IMR-90 (cell line): Measurements from ENCODE around the gene CACNA1F.

Experiments
- BHLHE40 ChIP-seq: fragments of 150-350 bp; IDR thresholded peaks from 2 replicates; pipeline ENCODE4 v1.6.1; 2016; ENCODE audit warnings: mild to moderate bottlenecking, low read depth, low read length
- CEBPB ChIP-seq: IDR thresholded peaks from 2 replicates; pipeline ENCODE4 v1.6.1; 2012; ENCODE audit warnings: low read depth, low read length, improper control_type of control experiment
- CHD1 ChIP-seq: IDR thresholded peaks from 2 replicates; pipeline ENCODE4 v1.6.1; 2012; ENCODE audit warnings: low read depth, low read length, improper control_type of control experiment
- CTCF ChIP-seq: conservative IDR thresholded peaks from 2 replicates; pipeline ENCODE4 v1.5.1; 2012; ENCODE audit warnings: mild to moderate bottlenecking, low read depth, low read length, improper control_type of control experiment
- FOS ChIP-seq: fragments of 150-350 bp; IDR thresholded peaks from 2 replicates; pipeline ENCODE4 v1.6.1; 2016; ENCODE audit warnings: low read depth, low read length
- MAFK ChIP-seq: IDR thresholded peaks from 2 replicates; pipeline ENCODE4 v1.6.1; 2012; ENCODE audit warnings: low read depth, low read length, improper control_type of control experiment
- MAZ ChIP-seq: IDR thresholded peaks from 2 replicates; pipeline ENCODE4 v1.6.1; 2012; ENCODE audit warnings: low read depth, mild to moderate bottlenecking, low read length, improper control_type of control experiment, moderate library complexity, borderline replicate concordance
- POLR2A ChIP-seq: IDR thresholded peaks from 2 replicates; pipeline ENCODE4 v1.6.1; 2012; ENCODE audit warnings: mild to moderate bottlenecking, low read depth, low read length
- RCOR1 ChIP-seq: IDR thresholded peaks from 2 replicates; pipeline ENCODE4 v1.6.1; 2012; ENCODE audit warnings: mild to moderate bottlenecking, low read length, improper control_type of control experiment; ENCODE audit not compliant: insufficient replicate concordance
- SMC3 ChIP-seq: fragments of 150-350 bp; IDR thresholded peaks from 2 replicates; pipeline ENCODE4 v1.6.1; 2016; ENCODE audit warnings: low read depth, mild to moderate bottlenecking, antibody characterized with exemption, low read length, moderate library complexity
- TF ChIP-seq, protein P1 (sequence below): fragments of 150-350 bp; IDR thresholded peaks from 2 replicates; pipeline ENCODE4 v1.6.1; 2017; ENCODE audit warnings: mild to moderate bottlenecking, antibody characterized with exemption, low read length, low read depth

DNA sequence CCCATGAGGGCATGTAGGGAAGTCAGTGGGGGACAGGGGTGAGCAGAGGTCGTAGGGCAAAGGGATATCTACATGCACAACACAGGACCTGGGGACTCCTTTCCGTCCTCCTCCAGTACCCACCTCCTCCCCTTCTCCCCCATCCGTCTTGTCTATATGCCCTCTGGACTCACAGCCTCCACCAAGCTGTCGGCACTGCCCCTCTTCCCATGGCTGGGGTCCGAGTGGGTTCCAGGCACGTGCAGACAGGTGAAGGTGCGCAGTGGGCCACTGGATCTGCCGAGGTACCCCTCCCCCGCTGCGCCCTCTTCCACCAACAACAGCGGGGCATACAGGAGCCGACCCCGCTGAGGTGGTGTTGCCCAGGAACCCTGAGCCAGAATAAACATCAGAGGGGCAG, 27.7 kb downstream of the CACNA1F start:
- TF ChIP-seq POLR2A (no peak), CTCF (no peak), BHLHE40 (no peak), FOS (no peak), MAZ (no peak), RCOR1 (no peak), MAFK (no peak), SMC3 (no peak), CEBPB (no peak), CHD1 (no peak)
- TF ChIP-seq, protein P1, sequence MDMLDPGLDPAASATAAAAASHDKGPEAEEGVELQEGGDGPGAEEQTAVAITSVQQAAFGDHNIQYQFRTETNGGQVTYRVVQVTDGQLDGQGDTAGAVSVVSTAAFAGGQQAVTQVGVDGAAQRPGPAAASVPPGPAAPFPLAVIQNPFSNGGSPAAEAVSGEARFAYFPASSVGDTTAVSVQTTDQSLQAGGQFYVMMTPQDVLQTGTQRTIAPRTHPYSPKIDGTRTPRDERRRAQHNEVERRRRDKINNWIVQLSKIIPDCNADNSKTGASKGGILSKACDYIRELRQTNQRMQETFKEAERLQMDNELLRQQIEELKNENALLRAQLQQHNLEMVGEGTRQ, result no peak
